ENCODE measurements around the gene RPS6KA2.

Gene RPS6KA2

DNA sequence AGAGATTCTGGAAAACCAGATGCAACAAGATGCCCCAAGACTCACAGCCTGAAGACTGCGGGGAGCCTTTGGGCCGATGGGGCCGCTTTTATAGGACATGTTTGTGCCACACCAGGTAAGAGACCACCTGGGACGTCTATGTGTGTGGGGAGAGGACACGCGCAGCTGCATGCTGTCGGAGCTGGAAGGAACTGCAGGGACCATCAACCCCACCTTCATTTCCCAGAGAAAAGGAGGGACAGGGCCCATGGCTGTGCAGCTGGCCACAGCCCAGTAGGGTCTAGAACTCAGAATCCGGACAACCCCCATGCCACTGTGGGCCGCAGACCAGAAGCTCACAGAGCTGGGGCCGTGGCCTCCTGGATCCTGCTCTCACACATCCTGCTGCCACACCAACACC is 144.0 kb downstream of the RPS6KA2 start:
- H3K36me3 ChIP-seq: peaks cover 3 to 71% (median 24%) of the 10 kb centered on the region in 3 donors
- TF ChIP-seq, protein P1, sequence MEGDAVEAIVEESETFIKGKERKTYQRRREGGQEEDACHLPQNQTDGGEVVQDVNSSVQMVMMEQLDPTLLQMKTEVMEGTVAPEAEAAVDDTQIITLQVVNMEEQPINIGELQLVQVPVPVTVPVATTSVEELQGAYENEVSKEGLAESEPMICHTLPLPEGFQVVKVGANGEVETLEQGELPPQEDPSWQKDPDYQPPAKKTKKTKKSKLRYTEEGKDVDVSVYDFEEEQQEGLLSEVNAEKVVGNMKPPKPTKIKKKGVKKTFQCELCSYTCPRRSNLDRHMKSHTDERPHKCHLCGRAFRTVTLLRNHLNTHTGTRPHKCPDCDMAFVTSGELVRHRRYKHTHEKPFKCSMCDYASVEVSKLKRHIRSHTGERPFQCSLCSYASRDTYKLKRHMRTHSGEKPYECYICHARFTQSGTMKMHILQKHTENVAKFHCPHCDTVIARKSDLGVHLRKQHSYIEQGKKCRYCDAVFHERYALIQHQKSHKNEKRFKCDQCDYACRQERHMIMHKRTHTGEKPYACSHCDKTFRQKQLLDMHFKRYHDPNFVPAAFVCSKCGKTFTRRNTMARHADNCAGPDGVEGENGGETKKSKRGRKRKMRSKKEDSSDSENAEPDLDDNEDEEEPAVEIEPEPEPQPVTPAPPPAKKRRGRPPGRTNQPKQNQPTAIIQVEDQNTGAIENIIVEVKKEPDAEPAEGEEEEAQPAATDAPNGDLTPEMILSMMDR (IDR thresholded peaks at IDR 0.05): no peak
- no peak for DNase-seq
- H3K4me3 ChIP-seq: no peak overlapping the region
- H3K27me3 ChIP-seq: no peaks in the 10 kb centered on the region
- H3K27ac ChIP-seq: no peak overlapping the region
- no peaks in the 10 kb centered on the region for H3K9me3 ChIP-seq
- H3K4me1 ChIP-seq: no peaks in the 10 kb centered on the region
- intact Hi-C loops (cut with DNase I; ENCODE audit: low total_unique reads): no loop called here

DNA sequence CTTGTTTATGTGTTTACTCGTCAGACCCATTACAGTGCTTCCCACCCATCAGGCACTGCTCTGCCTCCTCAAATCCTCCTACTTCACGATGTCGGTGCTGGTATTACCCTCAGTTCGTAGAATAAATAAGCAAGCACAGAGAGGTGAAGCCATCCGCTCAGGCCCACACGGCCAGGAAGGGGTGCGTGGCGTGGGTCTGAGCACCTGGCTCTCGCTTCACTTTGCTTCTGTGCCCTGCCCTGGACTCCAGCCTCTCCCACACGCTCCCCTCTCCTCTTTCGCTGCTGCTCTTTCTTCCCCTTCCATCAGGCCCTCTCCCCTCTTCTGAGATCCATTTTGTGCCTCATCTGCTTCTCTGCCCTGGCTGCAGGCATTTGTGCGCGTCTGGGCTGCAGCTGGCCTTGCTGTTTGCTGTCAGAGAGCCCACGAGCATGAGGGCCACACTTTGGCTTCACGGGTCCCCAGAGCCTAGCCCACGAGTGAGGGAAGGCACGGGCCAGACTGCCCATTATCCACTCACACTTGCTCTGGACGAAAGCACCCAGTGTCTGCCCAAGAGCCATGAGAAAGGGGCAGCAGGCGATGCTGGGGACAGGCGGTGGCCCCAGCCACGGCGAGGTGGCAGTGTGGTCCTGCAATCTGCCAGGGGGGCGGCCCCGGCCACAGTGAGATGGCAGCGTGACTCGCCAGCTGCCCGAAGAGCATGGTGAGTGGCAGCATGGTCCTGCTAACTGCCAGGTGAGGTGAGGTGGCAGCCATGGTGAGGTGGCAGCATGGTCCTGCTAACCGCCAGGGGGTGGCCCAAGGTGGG is 148.1 kb downstream of the RPS6KA2 start:
- H3K27ac ChIP-seq: no peak overlapping the region
- no peaks in the 10 kb centered on the region for H3K9me3 ChIP-seq
- intact Hi-C loops (cut with DNase I; ENCODE audit: low total_unique reads): no loop called here

DNA sequence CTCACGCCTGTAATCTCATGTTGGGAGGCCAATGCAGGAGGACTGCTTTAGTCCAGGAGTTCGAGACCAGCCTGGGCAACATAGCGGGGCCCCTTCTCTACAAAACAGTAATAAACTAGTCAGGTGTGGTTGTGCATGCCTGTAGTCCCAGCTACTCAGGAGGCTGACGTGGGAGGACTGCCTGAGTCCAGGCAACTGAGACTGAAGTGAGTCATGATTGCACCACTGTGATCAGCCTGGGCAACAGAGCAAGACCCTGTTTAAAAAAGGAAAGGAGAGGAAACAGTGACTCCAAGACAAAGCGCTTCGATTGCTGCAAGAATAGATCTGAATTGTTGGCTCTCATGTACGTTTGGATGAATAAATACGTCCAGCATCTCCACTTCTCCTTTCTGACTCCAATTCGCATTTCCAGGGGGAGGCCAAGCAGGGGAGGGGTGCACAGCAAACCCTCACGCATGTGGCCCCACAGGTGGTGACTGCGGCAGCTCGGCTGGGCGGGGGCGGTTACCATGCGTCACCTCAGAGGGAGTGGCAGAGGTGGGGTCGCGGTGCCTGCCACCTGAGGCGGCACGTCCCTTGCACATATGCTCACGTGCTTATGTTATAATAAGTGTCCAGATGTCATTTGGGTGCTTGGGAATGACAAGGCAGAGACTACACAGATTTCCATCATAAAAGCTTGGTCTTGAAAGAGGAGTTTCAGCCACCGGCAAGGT is 149.2 kb downstream of the RPS6KA2 start:
- intact Hi-C loops (cut with DNase I; ENCODE audit: low total_unique reads): no loop called here
- peaks cover 0 to 31% (median 13%) of the 10 kb centered on the region in 3 donors for H3K36me3 ChIP-seq
- TF ChIP-seq, protein P1 (IDR thresholded peaks at IDR 0.05): no peak

More for the DNA sequence above, 148.1 kb downstream of the RPS6KA2 start:
- Histone ChIP-seq H3K36me3 (peaks cover 0 to 39% (median 13%) of the 10 kb centered on the region in 3 donors), H3K27me3 (no peaks in the 10 kb centered on the region), H3K4me3 (no peak overlapping the region), H3K4me1 (no peaks in the 10 kb centered on the region)
- DNase-seq: peak in 1 of 2 donors; percentile 47
- TF ChIP-seq, protein P1 (IDR thresholded peaks at IDR 0.05): no peak

DNA sequence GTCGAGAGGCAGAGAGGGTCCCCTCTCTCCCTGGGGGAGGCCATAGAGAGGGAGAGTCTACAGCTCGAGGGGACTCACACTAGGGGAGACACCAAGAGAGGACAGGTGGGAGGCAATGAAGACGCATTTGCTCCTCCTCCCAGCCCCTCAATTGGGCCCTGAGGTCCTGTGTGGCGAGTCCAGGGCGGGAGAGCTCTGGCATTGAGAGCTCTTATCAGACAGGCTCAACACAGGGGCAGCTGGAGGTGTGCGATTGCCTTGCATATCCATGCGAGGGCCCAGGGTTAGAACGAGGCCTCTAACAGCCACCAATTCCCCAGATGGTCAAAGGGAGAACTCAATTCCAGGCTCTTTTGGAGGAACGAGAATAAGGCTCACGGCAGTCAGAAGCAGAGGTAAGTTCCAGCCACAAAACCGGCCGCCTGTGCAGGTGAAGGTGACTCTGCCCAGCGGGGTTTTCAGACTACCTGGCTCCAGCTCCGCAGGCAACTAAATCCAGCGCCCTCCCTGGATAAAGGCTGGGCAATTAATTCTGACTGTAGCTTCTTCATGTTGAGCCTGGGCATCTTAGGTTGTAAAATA is 150.3 kb downstream of the RPS6KA2 start:
- H3K27ac ChIP-seq: no peak overlapping the region
- no peaks in the 10 kb centered on the region for H3K27me3 ChIP-seq
- peak in 1 of 2 donors; percentile 42 for DNase-seq
- H3K4me1 ChIP-seq: no peaks in the 10 kb centered on the region
- TF ChIP-seq, protein P1 (IDR thresholded peaks at IDR 0.05): no peak
- no peak overlapping the region for H3K4me3 ChIP-seq
- H3K36me3 ChIP-seq: peaks cover 0 to 20% (median 5%) of the 10 kb centered on the region in 3 donors
- H3K9me3 ChIP-seq: no peaks in the 10 kb centered on the region
- intact Hi-C loops (cut with DNase I; ENCODE audit: low total_unique reads): no loop called here

More for the DNA sequence above, 149.2 kb downstream of the RPS6KA2 start:
- no peaks in the 10 kb centered on the region for H3K27me3 ChIP-seq
- DNase-seq: peak in 1 of 2 donors; percentile 58
- H3K9me3 ChIP-seq: no peaks in the 10 kb centered on the region
- H3K27ac ChIP-seq: no peak overlapping the region
- no peaks in the 10 kb centered on the region for H3K4me1 ChIP-seq
- H3K4me3 ChIP-seq: no peak overlapping the region

DNA sequence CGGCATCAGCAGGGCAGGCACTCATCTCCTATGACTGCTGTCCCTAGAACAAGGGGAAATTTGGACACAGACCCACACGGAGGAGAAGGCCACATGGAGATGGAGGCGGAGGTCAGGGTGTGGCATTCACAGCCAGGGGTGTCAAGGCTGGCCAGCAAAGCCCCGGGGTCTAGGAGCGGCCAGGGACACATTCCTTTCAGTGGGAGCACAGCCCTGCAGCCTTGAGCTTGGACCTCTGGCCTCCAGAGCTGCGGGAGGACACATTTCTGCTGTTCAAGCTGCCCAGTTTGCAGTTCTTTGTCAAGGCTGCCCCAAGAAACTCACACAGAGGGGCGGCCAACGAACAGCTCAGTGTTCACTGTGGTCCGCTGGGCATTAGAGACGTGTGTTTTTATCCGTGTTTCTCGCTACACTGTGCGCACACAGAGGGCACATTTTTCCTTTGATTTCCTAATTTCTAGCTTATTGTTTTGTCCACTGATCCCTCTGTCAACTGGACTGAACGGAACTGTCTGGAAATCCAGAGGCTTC is 150.9 kb downstream of the RPS6KA2 start:
- TF ChIP-seq, protein P1 (IDR thresholded peaks at IDR 0.05): no peak
- no peaks in the 10 kb centered on the region for H3K27me3 ChIP-seq
- intact Hi-C loops (cut with DNase I; ENCODE audit: low total_unique reads): no loop called here
- DNase-seq: peak in 1 of 2 donors; percentile 41
- no peaks in the 10 kb centered on the region for H3K4me1 ChIP-seq
- no peak overlapping the region for H3K27ac ChIP-seq
- H3K4me3 ChIP-seq: no peak overlapping the region
- H3K9me3 ChIP-seq: no peaks in the 10 kb centered on the region
- peaks cover 0 to 18% (median 5%) of the 10 kb centered on the region in 3 donors for H3K36me3 ChIP-seq
